SK-N-MC (cell line): Measurements from ENCODE around the gene PRODH.

Source experiments
- EZH2 ChIP-seq: fragments of 200-600 bp; sonication (generic); IDR thresholded peaks from one replicate; pipeline ENCODE4 v1.6.1; 2017; ENCODE audit warnings: antibody characterized with exemption
- FOXP2 ChIP-seq: optimal IDR thresholded peaks from 2 replicates; pipeline ENCODE3; 2011; ENCODE audit warnings: mild to moderate bottlenecking, moderate library complexity; ENCODE audit not compliant: insufficient read depth; ENCODE audit errors: extremely low read length, control extremely low read depth
- POLR2AphosphoS5 ChIP-seq: IDR thresholded peaks from 2 replicates; pipeline ENCODE4 v1.6.1; 2012; ENCODE audit warnings: mild to moderate bottlenecking, low read depth, low read length, borderline replicate concordance

DNA sequence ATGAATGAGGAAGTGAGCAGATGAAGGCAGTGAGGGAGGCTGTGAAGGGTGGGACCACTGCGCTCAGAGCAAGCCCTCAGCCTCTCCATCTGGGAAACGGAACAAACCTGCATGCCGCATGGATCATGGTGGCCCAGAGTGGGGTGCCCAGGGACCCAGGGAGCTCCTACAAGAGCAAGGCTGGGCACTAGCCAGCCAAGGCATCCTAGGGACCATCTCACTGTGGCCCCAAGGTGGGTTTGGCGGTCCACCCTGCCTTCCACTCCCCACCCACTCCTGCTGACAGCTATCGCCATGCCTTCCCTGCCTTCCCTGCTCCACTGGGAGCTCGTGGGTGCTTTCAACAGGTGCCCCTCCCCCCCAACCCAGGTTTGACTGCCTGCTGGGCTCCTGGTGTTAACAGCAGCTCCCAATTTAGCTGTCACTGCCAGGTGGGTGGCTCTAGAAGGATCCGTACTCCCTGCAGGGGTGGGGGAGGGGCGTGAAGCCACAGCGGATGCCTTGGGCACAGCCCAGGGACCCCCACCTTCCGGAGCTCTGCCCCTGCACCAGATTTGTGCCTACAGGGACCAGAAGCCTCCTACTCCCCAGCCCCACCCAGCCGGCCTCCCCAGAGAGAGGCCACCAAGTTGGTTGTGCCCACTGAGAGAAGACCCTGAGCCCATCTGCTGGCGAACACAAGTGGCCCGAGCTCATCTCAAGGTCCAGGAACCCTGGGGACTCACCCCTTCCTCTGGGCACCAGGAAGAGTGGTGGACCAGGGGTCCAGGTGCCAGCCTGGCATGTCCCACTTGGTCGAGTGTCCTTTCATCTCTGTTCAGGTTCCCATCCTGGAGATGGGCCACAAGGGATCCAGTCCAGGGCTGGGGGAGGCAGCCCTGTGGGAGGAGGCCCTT, 29.7 kb upstream of the PRODH start:
- TF ChIP-seq POLR2AphosphoS5 (no peak), EZH2 (no peak), FOXP2 (no peak)
